SK-N-SH (cell line): Measurements from ENCODE around the gene BRAT1. TPM values are rescaled to one million over a fixed set of nuclear protein-coding genes. Genes with fewer than 3 reads are reported as not detected.
A peak's percentile ranks its signal among the peaks of the same experiment; 100 is the strongest.

Experiments used
- CTCF ChIA-PET: fragments of 300-600, 350-600 bp; formaldehyde crosslinking; extraction: SDS; loops from one replicate; lab custom pipeline; 2021; lab: Yijun Ruan, JAX
- POLR2A ChIA-PET: fragments of 350-600 bp; sonication (Branson Sonifier 250); formaldehyde crosslinking; extraction: SDS; loops from one replicate; lab custom pipeline; 2020; ENCODE audit warnings: antibody characterized with exemption, inconsistent platforms; lab: Yijun Ruan, JAX
- DNase-seq: peaks from one replicate; pipeline ENCODE4 v3.0.0; 2012
- H2AFZ ChIP-seq: fragments of 200-600 bp; sonication (generic); 2 replicates; pipeline ENCODE4 v1.8.1; 2016; ENCODE audit warnings: antibody characterized with exemption, mild to moderate bottlenecking, low read depth
- H3F3A ChIP-seq: fragments of 200-600 bp; sonication (generic); replicated peaks from 2 replicates; pipeline ENCODE3; 2016; ENCODE audit warnings: antibody characterized with exemption, mild to moderate bottlenecking; ENCODE audit not compliant: insufficient read depth
- H3K27ac ChIP-seq, 2 experiments: fragments of 200-500 bp in 1 of 2; fragments of 200-600 bp in 1 of 2; sonication (Bioruptor generic) in 1 of 2; sonication (generic), shearing (Covaris generic) in 1 of 2; 2 replicates each; pipeline versions ENCODE4 v1.5.1 to v1.6.1; 2014 to 2016; ENCODE audit warnings: low read depth in 2 of 2, inconsistent platforms in 1 of 2, low read length in 1 of 2, mild to moderate bottlenecking in 1 of 2, mixed read lengths in 1 of 2
- H3K27me3 ChIP-seq: fragments of 200-600 bp; sonication (generic), shearing (Covaris generic); 2 replicates; pipeline ENCODE4 v1.6.1; 2016; ENCODE audit warnings: mixed run types; ENCODE audit not compliant: insufficient read depth
- H3K36me3 ChIP-seq, 2 experiments: fragments of 200-500 bp in 1 of 2; fragments of 200-600 bp in 1 of 2; sonication (Bioruptor generic) in 1 of 2; sonication (generic) in 1 of 2; replicated peaks in 1 of 2; 2 replicates each; pipeline versions ENCODE3 to v1.5.1; 2014 to 2016; ENCODE audit warnings: low read length in 1 of 2, mild to moderate bottlenecking in 1 of 2; ENCODE audit not compliant: insufficient read depth in 2 of 2, control insufficient read depth in 1 of 2
- H3K4me1 ChIP-seq, 2 experiments: fragments of 200-500 bp in 1 of 2; fragments of 200-600 bp in 1 of 2; sonication (Bioruptor generic) in 1 of 2; sonication (generic), shearing (Covaris generic) in 1 of 2; 2 replicates each; pipeline versions ENCODE4 v1.5.1 to v1.6.1; 2014 to 2016; ENCODE audit warnings: low read depth in 1 of 2, low read length in 1 of 2, mixed run types in 1 of 2; ENCODE audit not compliant: insufficient read depth in 2 of 2, control insufficient read depth in 1 of 2
- H3K4me2 ChIP-seq: fragments of 200-600 bp; sonication (generic), shearing (Covaris generic); 2 replicates; pipeline ENCODE4 v1.6.1; 2017; ENCODE audit warnings: mixed run types
- H3K4me3 ChIP-seq, 2 experiments: fragments of 200-500 bp in 1 of 2; fragments of 200-600 bp in 1 of 2; sonication (Bioruptor generic) in 1 of 2; sonication (generic), shearing (Covaris generic) in 1 of 2; 2 replicates each; pipeline versions ENCODE4 v1.5.1 to v1.8.1; 2014 to 2016; ENCODE audit warnings: low read depth in 2 of 2, inconsistent platforms in 1 of 2, low read length in 1 of 2, mild to moderate bottlenecking in 1 of 2, mixed read lengths in 1 of 2, moderate library complexity in 1 of 2
- H3K79me2 ChIP-seq: fragments of 200-600 bp; sonication (generic); 2 replicates; pipeline ENCODE4 v1.8.1; 2017; ENCODE audit warnings: mild to moderate bottlenecking; ENCODE audit not compliant: insufficient read depth
- H3K9ac ChIP-seq: fragments of 200-600 bp; sonication (generic); 2 replicates; pipeline ENCODE4 v1.6.1; 2017; ENCODE audit warnings: mixed run types
- H3K9me2 ChIP-seq: fragments of 200-600 bp; sonication (generic); 2 replicates; pipeline ENCODE4 v1.6.1; 2017; ENCODE audit warnings: mixed run types
- H3K9me3 ChIP-seq: fragments of 200-600 bp; sonication (generic); 2 replicates; pipeline ENCODE4 v1.6.1; 2017; ENCODE audit warnings: mixed run types, mild to moderate bottlenecking, moderate library complexity
- H4K20me1 ChIP-seq: fragments of 200-600 bp; sonication (generic); 2 replicates; pipeline ENCODE4 v1.6.1; 2017; ENCODE audit warnings: mild to moderate bottlenecking, mixed run types; ENCODE audit not compliant: insufficient read depth
- CTCF ChIP-seq: fragments of 200-600 bp; sonication (generic); IDR thresholded peaks from 2 replicates; pipeline ENCODE4 v1.6.1; 2017; ENCODE audit warnings: antibody characterized with exemption, mild to moderate bottlenecking, moderate library complexity
- EZH2phosphoT487 ChIP-seq: fragments of 200-600 bp; sonication (generic); IDR thresholded peaks from 2 replicates; pipeline ENCODE4 v1.6.1; 2017; ENCODE audit warnings: low read depth, mixed run types, mild to moderate bottlenecking, antibody characterized with exemption, moderate library complexity, borderline replicate concordance
- FOSL2 ChIP-seq: IDR thresholded peaks from 2 replicates; pipeline ENCODE4 v1.4.0; 2012; ENCODE audit warnings: low read depth, mild to moderate bottlenecking, moderate library complexity, borderline replicate concordance
- FOXJ3 ChIP-seq: sonication (generic); formaldehyde crosslinking; IDR thresholded peaks from 2 replicates; pipeline ENCODE4 v1.5.1; 2020; ENCODE audit warnings: mild to moderate bottlenecking, missing genetic modification reagents
- FOXM1 ChIP-seq: IDR thresholded peaks from 2 replicates; pipeline ENCODE4 v1.4.0; 2012; ENCODE audit warnings: low read depth, mild to moderate bottlenecking
- GABPA ChIP-seq: IDR thresholded peaks from 2 replicates; pipeline ENCODE4 v1.4.0; 2012; ENCODE audit warnings: low read depth, mild to moderate bottlenecking
- MEF2A ChIP-seq: IDR thresholded peaks from 2 replicates; pipeline ENCODE4 v1.4.0; 2012; ENCODE audit warnings: low read depth, borderline replicate concordance
- MXI1 ChIP-seq: IDR thresholded peaks from 2 replicates; pipeline ENCODE4 v1.6.1; 2012; ENCODE audit warnings: mild to moderate bottlenecking, low read depth, low read length, improper control_type of control experiment
- POLR2AphosphoS5 ChIP-seq: IDR thresholded peaks from 2 replicates; pipeline ENCODE4 v1.6.1; 2012; ENCODE audit warnings: low read depth, low read length
- RAD21 ChIP-seq: IDR thresholded peaks from 2 replicates; pipeline ENCODE4 v1.6.1; 2012; ENCODE audit warnings: mild to moderate bottlenecking, low read length
- SIN3A ChIP-seq: IDR thresholded peaks from 2 replicates; pipeline ENCODE4 v1.6.1; 2012; ENCODE audit warnings: low read depth, mild to moderate bottlenecking, low read length, moderate library complexity, borderline replicate concordance
- SMC3 ChIP-seq: IDR thresholded peaks from 2 replicates; pipeline ENCODE4 v1.6.1; 2012; ENCODE audit warnings: low read depth, low read length, improper control_type of control experiment
- TAF1 ChIP-seq: IDR thresholded peaks from 2 replicates; pipeline ENCODE4 v1.6.1; 2012; ENCODE audit warnings: low read depth, mild to moderate bottlenecking, low read length, moderate library complexity, borderline replicate concordance
- YY1 ChIP-seq: IDR thresholded peaks from 2 replicates; pipeline ENCODE4 v1.4.0; 2012; ENCODE audit warnings: low read depth, mild to moderate bottlenecking
- WGBS: methylation state at CpG from one replicate; pipeline ENCODE4 v1.1.6; 2017; ENCODE audit warnings: low lambda C conversion rate; 5-methylcytosine and 5-hydroxymethylcytosine counted together
- polyA plus RNA-seq, 3 experiments: library from polyadenylated mRNA; depleted of rRNA; stranded (reverse); fragments of >200 nt; gene quantifications; 2 replicates each; pipeline ENCODE4 v1.2.3, GENCODE V29; 2012
- TF ChIP-seq, protein P1 (sequence below): fragments of 150-350 bp; IDR thresholded peaks from 2 replicates; pipeline ENCODE4 v1.6.1; 2016; ENCODE audit warnings: mild to moderate bottlenecking, low read depth, low read length
- TF ChIP-seq, protein P2 (sequence below): IDR thresholded peaks from 2 replicates; pipeline ENCODE4; 2012
- TF ChIP-seq, protein P3 (sequence below): fragments of 150-350 bp; IDR thresholded peaks from 2 replicates; pipeline ENCODE4 v1.6.1; 2017; ENCODE audit warnings: antibody characterized with exemption, low read length, low read depth, borderline replicate concordance

Gene BRAT1
- polyA plus RNA-seq, 1 of the 3 experiments (the other 2 are of a cell fraction), result 36.2 TPM

DNA sequence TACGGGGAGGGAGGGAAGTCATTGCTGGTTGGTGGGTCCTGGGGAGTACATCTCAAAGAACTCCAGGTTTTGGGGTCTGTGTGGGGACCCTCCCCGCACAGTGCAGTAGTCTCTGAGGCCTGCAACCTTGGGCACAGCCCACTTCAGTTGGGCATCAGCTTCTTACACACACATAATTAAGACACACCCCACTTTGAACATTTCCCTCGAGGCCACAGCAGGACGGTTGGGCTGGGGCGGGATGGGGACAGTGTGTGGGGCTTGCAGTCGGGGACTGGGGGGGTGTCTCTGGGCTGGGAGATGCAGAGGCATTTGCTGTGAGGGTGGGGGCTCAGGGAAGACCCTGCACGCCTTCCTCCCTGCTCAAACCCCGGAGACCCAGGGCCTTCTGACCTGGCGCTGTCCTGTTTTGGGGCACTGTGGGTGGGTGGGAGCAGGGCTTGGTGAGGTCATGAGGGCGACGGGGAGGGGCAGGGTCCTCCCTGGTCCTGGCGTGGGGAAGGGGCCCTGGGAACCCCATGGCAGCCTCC is 34.5 kb downstream of the BRAT1 start:
- Histone ChIP-seq H3K36me3 (peaks cover 0 to under 1% of the 10 kb centered on the region in 2 experiments), H3K4me2 (peak overlapping the region; percentile 90), H3F3A (peaks cover 30% of the 10 kb centered on the region), H3K4me1 (peaks cover 65 to 70% of the 10 kb centered on the region in 2 experiments; a peak in 3 of 4 replicates), H4K20me1 (peaks cover 10% of the 10 kb centered on the region; the same call in 1 of the 2 replicates), H3K79me2 (peaks cover 48% of the 10 kb centered on the region), H2AFZ (no peak overlapping the region), H3K27me3 (no peaks in the 10 kb centered on the region), H3K4me3 (peak overlapping the region; percentile 60 to 78), H3K9me3 (no peaks in the 10 kb centered on the region), H3K9me2 (no peaks in the 10 kb centered on the region), H3K27ac (no peak overlapping the region), H3K9ac (peak overlapping the region; percentile 56; the same call in 1 of the 2 replicates)
- 62% methylated on average over 9 of the region's 12 CpGs for WGBS
- DNase-seq, result no peak
- CTCF ChIA-PET, result interaction anchor here (0.9 to 1.6 kb wide), 6 partner anchors 9 to 69 kb away, joined by 3 to 8 read pairs (median 3); no protein-coding TSS in a partner anchor
- POLR2A ChIA-PET, result no interaction called here
- TF ChIP-seq, protein P1, sequence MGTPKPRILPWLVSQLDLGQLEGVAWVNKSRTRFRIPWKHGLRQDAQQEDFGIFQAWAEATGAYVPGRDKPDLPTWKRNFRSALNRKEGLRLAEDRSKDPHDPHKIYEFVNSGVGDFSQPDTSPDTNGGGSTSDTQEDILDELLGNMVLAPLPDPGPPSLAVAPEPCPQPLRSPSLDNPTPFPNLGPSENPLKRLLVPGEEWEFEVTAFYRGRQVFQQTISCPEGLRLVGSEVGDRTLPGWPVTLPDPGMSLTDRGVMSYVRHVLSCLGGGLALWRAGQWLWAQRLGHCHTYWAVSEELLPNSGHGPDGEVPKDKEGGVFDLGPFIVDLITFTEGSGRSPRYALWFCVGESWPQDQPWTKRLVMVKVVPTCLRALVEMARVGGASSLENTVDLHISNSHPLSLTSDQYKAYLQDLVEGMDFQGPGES, result no peak
- TF ChIP-seq MEF2A, result no peak
- no peak for TF ChIP-seq SMC3
- no peak for TF ChIP-seq TAF1
- TF ChIP-seq FOSL2, result no peak
- no peak for TF ChIP-seq FOXM1
- no peak for TF ChIP-seq SIN3A
- no peak for TF ChIP-seq GABPA
- TF ChIP-seq EZH2phosphoT487, result no peak
- no peak for TF ChIP-seq RAD21
- TF ChIP-seq, protein P2, sequence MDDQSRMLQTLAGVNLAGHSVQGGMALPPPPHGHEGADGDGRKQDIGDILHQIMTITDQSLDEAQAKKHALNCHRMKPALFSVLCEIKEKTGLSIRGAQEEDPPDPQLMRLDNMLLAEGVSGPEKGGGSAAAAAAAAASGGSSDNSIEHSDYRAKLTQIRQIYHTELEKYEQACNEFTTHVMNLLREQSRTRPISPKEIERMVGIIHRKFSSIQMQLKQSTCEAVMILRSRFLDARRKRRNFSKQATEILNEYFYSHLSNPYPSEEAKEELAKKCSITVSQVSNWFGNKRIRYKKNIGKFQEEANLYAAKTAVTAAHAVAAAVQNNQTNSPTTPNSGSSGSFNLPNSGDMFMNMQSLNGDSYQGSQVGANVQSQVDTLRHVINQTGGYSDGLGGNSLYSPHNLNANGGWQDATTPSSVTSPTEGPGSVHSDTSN, result no peak
- TF ChIP-seq FOXJ3, result no peak

GRCh38 chr7:2520131-2520760 is 35.1 kb downstream of the BRAT1 start:
- CTCF ChIA-PET, result interaction anchor here (0.9 to 1.6 kb wide), 5 partner anchors 10 to 68 kb away, joined by 3 to 8 read pairs (median 3); no protein-coding TSS in a partner anchor
- 5% methylated on average over 23 of the region's 37 CpGs for WGBS

More at GRCh38 chr7:2520131-2520760, 35.1 kb downstream of the BRAT1 start:
- Histone ChIP-seq H3K79me2 (peaks cover 48% of the 10 kb centered on the region), H3K4me2 (peak overlapping the region; percentile 90), H2AFZ (no peak overlapping the region), H3K9me3 (no peaks in the 10 kb centered on the region), H3F3A (peaks cover 26% of the 10 kb centered on the region), H3K27me3 (no peaks in the 10 kb centered on the region), H3K4me3 (peak overlapping the region; percentile 60 to 78), H3K9me2 (no peaks in the 10 kb centered on the region), H3K4me1 (peaks cover 66 to 75% of the 10 kb centered on the region in 2 experiments; a peak in 3 of 4 replicates), H3K36me3 (no peaks in the 10 kb centered on the region), H3K27ac (no peak overlapping the region; a peak in 1 of 4 replicates), H3K9ac (peak overlapping the region; percentile 56; the same call in 1 of the 2 replicates), H4K20me1 (peaks cover 10% of the 10 kb centered on the region; the same call in 1 of the 2 replicates)
- POLR2A ChIA-PET, result no interaction called here
- DNase-seq, result peak; percentile 90
- no peak for TF ChIP-seq YY1
- no peak for TF ChIP-seq SIN3A
- peak; percentile 39 for TF ChIP-seq CTCF
- TF ChIP-seq POLR2AphosphoS5, result no peak
- no peak for TF ChIP-seq FOXM1
- TF ChIP-seq MXI1, result no peak
- TF ChIP-seq, protein P3, sequence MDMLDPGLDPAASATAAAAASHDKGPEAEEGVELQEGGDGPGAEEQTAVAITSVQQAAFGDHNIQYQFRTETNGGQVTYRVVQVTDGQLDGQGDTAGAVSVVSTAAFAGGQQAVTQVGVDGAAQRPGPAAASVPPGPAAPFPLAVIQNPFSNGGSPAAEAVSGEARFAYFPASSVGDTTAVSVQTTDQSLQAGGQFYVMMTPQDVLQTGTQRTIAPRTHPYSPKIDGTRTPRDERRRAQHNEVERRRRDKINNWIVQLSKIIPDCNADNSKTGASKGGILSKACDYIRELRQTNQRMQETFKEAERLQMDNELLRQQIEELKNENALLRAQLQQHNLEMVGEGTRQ, result no peak
- peak; percentile 10 for TF ChIP-seq RAD21
